UCSD-AML1 (cell line): ENCODE results near the gene OXNAD1.
A peak's percentile ranks its signal among the peaks of the same experiment; 100 is the strongest.

Source experiments
- DNase-seq: peaks from one replicate; lab custom pipeline; 2025; ENCODE audit not compliant: unreplicated experiment; lab: John Stamatoyannopoulos, UW

Gene OXNAD1

GRCh38 chr3:16247282-16248061 lies 17.5 kb upstream of the OXNAD1 start:
- peak; percentile 70 for DNase-seq

DNA sequence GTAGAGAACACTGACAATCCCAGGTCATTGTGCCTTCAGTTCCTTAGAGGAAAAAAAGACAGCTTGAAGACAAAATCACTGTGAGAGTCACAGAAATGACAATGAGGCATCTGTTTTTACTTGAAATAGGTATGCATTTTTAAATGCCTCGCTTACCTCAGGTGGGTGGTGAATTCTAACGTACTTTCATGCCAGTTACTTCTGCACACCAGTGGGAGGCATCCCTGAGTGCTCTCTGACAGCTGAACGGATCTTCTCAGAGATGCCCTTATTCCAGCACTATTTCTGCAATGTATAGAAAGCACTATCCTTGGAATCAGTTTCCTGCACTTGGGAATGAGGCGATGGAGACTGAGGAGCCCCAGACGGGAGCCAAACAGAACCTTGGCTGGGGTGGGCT lies 16.5 kb upstream of the OXNAD1 start:
- DNase-seq: no peak

- DNase-seq: peak; percentile 20
These were observed 15.7 kb upstream of the OXNAD1 start for GRCh38 chr3:16249336-16249735.

DNA sequence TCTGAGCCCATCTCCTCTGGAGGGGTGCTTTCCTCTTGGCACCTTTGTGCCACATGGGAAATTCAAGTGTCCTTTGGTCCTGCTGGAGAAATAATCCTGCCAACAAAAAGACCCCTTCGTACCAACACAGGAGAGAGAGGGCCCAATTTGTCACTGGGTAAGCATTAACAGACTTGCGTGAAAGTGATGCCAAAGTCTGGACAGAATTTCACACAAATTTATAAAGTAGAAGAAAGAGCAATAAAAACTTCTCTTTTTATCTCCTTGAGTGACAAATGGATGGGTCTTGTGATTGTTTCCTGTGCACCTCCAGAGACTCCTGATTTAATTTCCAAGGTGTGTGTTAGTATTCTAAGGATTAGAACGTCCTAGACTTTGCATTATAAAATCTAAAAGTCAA lies 15.1 kb upstream of the OXNAD1 start:
- no peak for DNase-seq

DNA sequence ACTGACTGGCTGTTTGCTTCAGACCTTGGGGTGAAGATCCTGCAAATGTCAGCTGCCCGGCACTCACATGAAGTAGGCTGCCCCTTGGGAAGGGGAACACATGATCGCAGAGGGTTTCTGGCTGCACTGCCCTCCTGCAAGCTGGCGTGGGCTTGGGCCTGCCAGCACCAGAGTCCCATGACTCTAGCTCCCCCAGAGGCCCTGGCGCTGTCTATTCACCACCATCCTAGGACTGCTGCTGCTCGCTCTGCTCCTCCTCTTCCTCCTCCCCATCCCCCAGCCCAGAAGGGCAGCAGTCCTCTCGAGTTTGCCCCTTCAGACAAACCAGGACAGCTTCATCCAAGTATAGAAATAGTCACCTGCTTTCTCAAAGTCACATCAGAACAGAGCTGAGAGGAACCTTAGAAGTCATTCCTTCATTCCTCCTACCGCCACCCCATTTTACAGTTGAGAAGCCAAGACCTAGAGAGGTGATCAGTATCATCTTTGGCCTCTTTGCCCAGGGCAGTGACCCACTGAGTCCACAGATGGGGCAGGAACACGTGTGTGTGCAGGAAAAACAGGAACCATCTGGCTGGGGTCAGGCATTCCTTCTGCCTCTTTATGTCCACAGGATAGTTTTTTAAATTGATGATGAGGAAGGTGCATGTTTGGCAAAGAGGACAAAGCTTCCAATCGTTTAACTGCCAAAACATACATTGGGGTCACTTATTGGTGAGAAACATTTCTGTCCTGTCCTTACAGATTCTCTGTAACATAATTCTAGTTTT lies 13.5 kb upstream of the OXNAD1 start:
- no peak for DNase-seq

GRCh38 chr3:16252243-16252978 lies 12.6 kb upstream of the OXNAD1 start:
- DNase-seq: no peak

DNA sequence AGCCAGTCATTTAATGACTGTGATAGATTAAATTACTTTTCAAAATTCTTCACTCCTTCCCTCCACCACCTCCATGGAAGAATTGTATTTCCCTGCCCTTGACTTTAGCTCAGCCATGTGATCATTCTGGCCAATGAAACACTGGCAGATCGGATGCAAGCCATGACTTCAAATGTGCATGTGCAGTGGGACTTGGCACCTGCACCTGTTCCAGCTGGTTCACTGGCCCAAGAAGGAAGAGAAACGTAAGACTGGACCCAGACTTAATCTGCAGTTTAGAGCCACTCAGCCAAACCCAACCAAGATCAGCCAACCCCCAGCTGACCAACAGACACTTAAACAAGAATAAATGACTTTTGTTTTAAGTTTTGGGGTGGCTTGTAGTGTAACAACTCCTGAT lies 12.0 kb upstream of the OXNAD1 start:
- no peak for DNase-seq

GRCh38 chr3:16253601-16254000 lies 11.4 kb upstream of the OXNAD1 start:
- DNase-seq: no peak

- DNase-seq: no peak
These were observed 10.1 kb upstream of the OXNAD1 start for GRCh38 chr3:16254916-16255315.

DNA sequence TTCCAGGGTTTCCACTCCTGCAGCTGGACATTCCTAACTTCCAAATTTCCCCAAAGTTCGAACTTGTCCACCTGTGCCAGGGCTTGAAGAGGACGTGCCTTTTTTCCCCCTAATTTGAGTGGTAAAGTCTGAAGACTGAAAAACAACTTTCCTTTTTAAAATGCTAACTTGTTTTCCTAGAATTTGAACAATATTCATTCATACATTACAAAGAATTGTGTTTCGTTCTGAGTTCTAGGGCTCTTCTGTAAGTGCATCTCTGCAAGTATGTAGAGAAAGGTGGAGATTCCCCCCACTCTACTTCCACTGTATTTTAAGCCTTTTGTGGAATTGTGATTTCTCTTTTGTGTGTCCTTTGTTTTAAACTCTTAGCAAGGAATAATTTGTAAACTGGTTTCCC lies 9.7 kb upstream of the OXNAD1 start:
- no peak for DNase-seq

GRCh38 chr3:16255726-16256125 lies 9.3 kb upstream of the OXNAD1 start:
- no peak for DNase-seq

- DNase-seq: no peak
These were observed 7.7 kb upstream of the OXNAD1 start for GRCh38 chr3:16257309-16257708.

DNA sequence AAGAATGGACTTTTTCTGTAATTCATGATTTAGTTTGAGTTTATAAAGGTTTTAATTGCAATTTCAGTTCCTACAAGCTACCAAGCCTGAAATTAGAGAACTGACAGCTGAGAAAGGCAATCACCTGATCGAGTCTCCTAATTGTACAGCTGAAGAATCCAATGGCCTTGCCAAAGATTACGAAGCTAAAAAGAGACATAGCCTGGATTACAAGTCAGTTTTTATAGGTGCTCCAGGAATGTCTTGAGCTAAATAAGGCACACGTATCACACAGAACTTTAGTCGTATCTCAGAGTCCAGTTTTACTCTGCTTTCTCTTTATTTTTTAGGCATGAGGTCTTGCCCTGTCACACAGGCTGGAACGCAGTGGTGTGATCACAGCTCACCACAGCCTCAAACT lies 6.8 kb upstream of the OXNAD1 start:
- no peak for DNase-seq

DNA sequence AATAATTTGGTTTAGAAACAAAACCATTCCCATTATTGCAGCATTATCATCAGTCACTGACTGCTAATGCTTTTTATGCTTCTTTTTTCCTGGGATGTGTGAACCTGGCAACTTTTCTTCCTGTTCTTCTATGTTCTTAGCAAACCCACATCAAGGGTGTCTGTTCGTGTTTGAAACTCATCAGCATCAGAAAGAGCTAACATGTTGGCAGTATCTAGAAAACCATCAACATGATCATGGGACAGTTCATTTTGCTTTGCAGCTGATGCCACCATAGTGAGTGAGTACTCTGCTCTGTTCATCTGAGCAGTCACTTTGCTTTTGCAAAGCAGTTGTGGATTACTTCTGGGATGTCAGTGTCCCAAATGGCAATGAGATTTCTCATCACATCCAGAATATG lies 6.1 kb upstream of the OXNAD1 start:
- DNase-seq: no peak

GRCh38 chr3:16260046-16260445 lies 5.0 kb upstream of the OXNAD1 start:
- DNase-seq: no peak

GRCh38 chr3:16262174-16262573 lies 2.8 kb upstream of the OXNAD1 start:
- DNase-seq: no peak

- DNase-seq: no peak
These were observed 771 bp upstream of the OXNAD1 start for GRCh38 chr3:16264174-16264707.

GRCh38 chr3:16265455-16265786 lies 409 bp downstream of the OXNAD1 start:
- no peak for DNase-seq

DNA sequence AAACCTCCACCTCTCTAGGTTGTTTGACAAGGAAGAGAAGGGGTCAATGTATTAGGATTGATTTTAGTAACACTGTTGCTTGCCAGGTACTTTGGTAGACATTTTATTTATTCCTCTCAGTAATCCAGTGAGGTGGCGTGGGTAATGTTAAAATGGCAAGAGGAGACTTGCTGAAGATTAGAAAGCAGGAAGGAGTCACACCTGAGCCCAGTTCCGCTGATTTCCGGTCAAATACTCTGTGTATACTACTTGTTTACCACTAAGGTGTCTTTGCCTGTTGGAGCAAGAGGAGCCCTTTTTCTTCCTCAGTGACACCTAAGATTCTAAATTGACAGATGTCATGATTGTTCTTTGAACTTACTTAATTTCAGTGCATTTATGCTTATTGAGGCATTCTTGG lies 1.7 kb downstream of the OXNAD1 start:
- no peak for DNase-seq

- DNase-seq: no peak
These were observed 5.8 kb downstream of the OXNAD1 start for GRCh38 chr3:16270855-16271254.

GRCh38 chr3:16272588-16272987 lies 7.6 kb downstream of the OXNAD1 start:
- DNase-seq: no peak

GRCh38 chr3:16273867-16274266 lies 8.9 kb downstream of the OXNAD1 start:
- DNase-seq: no peak
